Thymus (tissue), 11 donors: ENCODE results near the gene TMEM106B. TPM values are rescaled to one million over a fixed set of nuclear protein-coding genes. Genes with fewer than 3 reads are reported as not detected.

ENCODE experiments used
- DNase-seq, 9 donors: peaks; one replicate each; pipeline ENCODE4 v3.0.0-alpha.2; 2013; ENCODE audit warnings: low spot score in 9 of 9, low read depth in 6 of 9, missing footprints in 1 of 9
- H3K27ac ChIP-seq, 2 donors: one replicate each; pipeline ENCODE4 v1.5.1; 2013; ENCODE audit warnings: control low read depth in 1 of 2, low read depth in 1 of 2, low read length in 1 of 2, mild to moderate bottlenecking in 1 of 2, moderate library complexity in 1 of 2
- H3K27me3 ChIP-seq, 2 donors: one replicate each; pipeline ENCODE4 v1.5.1; 2013; ENCODE audit warnings: low read length in 1 of 2; ENCODE audit not compliant: control insufficient read depth in 2 of 2, insufficient read depth in 1 of 2
- H3K36me3 ChIP-seq, 2 donors: one replicate each; pipeline ENCODE4 v1.5.1; 2013; ENCODE audit warnings: low read length in 1 of 2, mild to moderate bottlenecking in 1 of 2, moderate library complexity in 1 of 2; ENCODE audit not compliant: control insufficient read depth in 2 of 2, insufficient read depth in 2 of 2
- H3K4me1 ChIP-seq, 2 donors: one replicate each; pipeline ENCODE4 v1.5.1; 2013; ENCODE audit warnings: low read length in 2 of 2; ENCODE audit not compliant: control insufficient read depth in 2 of 2, insufficient read depth in 2 of 2
- H3K4me3 ChIP-seq, 2 donors: one replicate each; pipeline ENCODE4 v1.5.1; 2013; ENCODE audit warnings: low read length in 2 of 2, control low read depth in 1 of 2, mild to moderate bottlenecking in 1 of 2
- H3K9me3 ChIP-seq, 2 donors: one replicate each; pipeline ENCODE4 v1.5.1; 2013; ENCODE audit warnings: low read length in 1 of 2, mild to moderate bottlenecking in 1 of 2; ENCODE audit not compliant: control insufficient read depth in 2 of 2, insufficient read depth in 1 of 2
- WGBS: extraction: QIAGEN DNeasy Blood & Tissue Kit; methylation state at CpG from one replicate; pipeline ENCODE4 v1.1.7; 2013; 5-methylcytosine and 5-hydroxymethylcytosine counted together
- polyA plus RNA-seq: library from polyadenylated mRNA; stranded (reverse); fragments of 200-250 nt; gene quantifications from one replicate; pipeline ENCODE4 v1.2.3, GENCODE V29; 2013
- total RNA-seq: library from RNA; stranded (reverse); fragments of 120-200 nt; gene quantifications from one replicate; pipeline ENCODE4 v1.2.4, GENCODE V29; 2013
- donor health status: healthy.

The TMEM106B gene
- total and polyA plus RNA-seq, 2 donors, result 12.5 to 23.7 TPM

- H3K9me3 ChIP-seq, result no peaks in the 10 kb centered on the region
- no peaks in the 10 kb centered on the region for H3K27me3 ChIP-seq
- no peak for DNase-seq
- H3K27ac ChIP-seq, result no peak overlapping the region
- H3K36me3 ChIP-seq, result no peaks in the 10 kb centered on the region
- 97% methylated on average over 9 of the region's 9 CpGs for WGBS
- no peaks in the 10 kb centered on the region for H3K4me1 ChIP-seq
- no peak overlapping the region for H3K4me3 ChIP-seq
Measured at GRCh38 chr7:12269100-12269895, 58.2 kb downstream of the TMEM106B start.

GRCh38 chr7:12281038-12281437 is 69.9 kb downstream of the TMEM106B start:
- no peaks in the 10 kb centered on the region for H3K9me3 ChIP-seq
- H3K4me1 ChIP-seq, result no peaks in the 10 kb centered on the region
- no peak overlapping the region for H3K27ac ChIP-seq
- 96% methylated on average over 1 of the region's 1 CpG for WGBS
- DNase-seq, result no peak
- no peaks in the 10 kb centered on the region for H3K36me3 ChIP-seq
- no peak overlapping the region for H3K4me3 ChIP-seq
- H3K27me3 ChIP-seq, result no peaks in the 10 kb centered on the region

- no peak overlapping the region for H3K4me3 ChIP-seq
- no peaks in the 10 kb centered on the region for H3K4me1 ChIP-seq
- H3K27me3 ChIP-seq, result no peaks in the 10 kb centered on the region
- no peak for DNase-seq
- H3K27ac ChIP-seq, result no peak overlapping the region
- 15% methylated on average over 1 of the region's 1 CpG for WGBS
- H3K9me3 ChIP-seq, result peaks cover 0 to 14% of the 10 kb centered on the region in 2 donors
- no peaks in the 10 kb centered on the region for H3K36me3 ChIP-seq
Measured at GRCh38 chr7:12287901-12288300, 76.8 kb downstream of the TMEM106B start.

GRCh38 chr7:12289996-12290395 is 78.9 kb downstream of the TMEM106B start:
- H3K4me3 ChIP-seq, result no peak overlapping the region
- DNase-seq, result no peak
- no peak overlapping the region for H3K27ac ChIP-seq
- no peaks in the 10 kb centered on the region for H3K36me3 ChIP-seq
- no peaks in the 10 kb centered on the region for H3K4me1 ChIP-seq
- WGBS, result 78% methylated on average over 6 of the region's 6 CpGs
- no peaks in the 10 kb centered on the region for H3K27me3 ChIP-seq
- peaks cover 0 to 14% of the 10 kb centered on the region in 2 donors for H3K9me3 ChIP-seq

GRCh38 chr7:12290761-12291160 is 79.7 kb downstream of the TMEM106B start:
- Histone ChIP-seq H3K27ac (no peak overlapping the region), H3K4me3 (no peak overlapping the region), H3K9me3 (peaks cover 0 to 14% of the 10 kb centered on the region in 2 donors), H3K4me1 (no peaks in the 10 kb centered on the region), H3K27me3 (no peaks in the 10 kb centered on the region), H3K36me3 (no peaks in the 10 kb centered on the region)
- DNase-seq, result no peak
- 95% methylated on average over 1 of the region's 1 CpG for WGBS

- 94% methylated on average over 1 of the region's 1 CpG for WGBS
- Histone ChIP-seq H3K4me3 (no peak overlapping the region), H3K9me3 (peaks cover 0 to 14% of the 10 kb centered on the region in 2 donors), H3K36me3 (no peaks in the 10 kb centered on the region), H3K27ac (no peak overlapping the region), H3K4me1 (no peaks in the 10 kb centered on the region), H3K27me3 (no peaks in the 10 kb centered on the region)
- DNase-seq, result peak in 1 of 9 donors; percentile 1
Measured at GRCh38 chr7:12291870-12292269, 80.8 kb downstream of the TMEM106B start.

Other genes starting within 250 kb of the TMEM106B start
- 0.90 TPM for gene VWDE, start 192.6 kb downstream of the TMEM106B start, total RNA-seq
- gene VWDE, start 192.6 kb downstream of the TMEM106B start, polyA plus RNA-seq, result 0.23 TPM